HEK293 (cell line): Measurements from ENCODE around the gene PRR35.

Experiments used
- CTCF ChIA-PET: fragments of 350-600 bp; formaldehyde crosslinking; extraction: SDS; loops from one replicate; lab custom pipeline; 2021; ENCODE audit warnings: antibody characterized with exemption; lab: Yijun Ruan, JAX
- POLR2A ChIA-PET: fragments of 300-600 bp; formaldehyde crosslinking; extraction: SDS; loops from one replicate; lab custom pipeline; 2020; ENCODE audit warnings: antibody characterized with exemption, inconsistent platforms; lab: Yijun Ruan, JAX
- H3K27ac ChIP-seq: fragments of 200-500 bp; sonication (Bioruptor generic); 2 replicates; pipeline ENCODE4 v1.5.1; 2014; ENCODE audit warnings: low read depth, low read length, control low read depth, inconsistent platforms; ENCODE audit errors: extremely low read depth
- H3K36me3 ChIP-seq, 2 experiments: fragments of 200-500 bp in 1 of 2; sonication (Bioruptor generic) in 1 of 2; 1 replicate in 1 of 2; 2 replicates in 1 of 2; pipeline ENCODE4 v1.5.1; 2014 to 2017; ENCODE audit warnings: inconsistent platforms in 2 of 2, low read length in 2 of 2; ENCODE audit not compliant: control insufficient read depth in 2 of 2, insufficient read depth in 1 of 2
- H3K4me1 ChIP-seq: fragments of 200-500 bp; sonication (Bioruptor generic); 2 replicates; pipeline ENCODE4 v1.5.1; 2014; ENCODE audit warnings: mild to moderate bottlenecking, low read length, inconsistent platforms; ENCODE audit not compliant: control insufficient read depth, insufficient read depth
- H3K4me3 ChIP-seq: 2 replicates; pipeline ENCODE4 v1.5.1; 2011; ENCODE audit warnings: low read depth, mild to moderate bottlenecking, control low read depth, low read length, moderate library complexity
- H3K9me3 ChIP-seq: fragments of 200-500 bp; sonication (Bioruptor generic); 2 replicates; pipeline ENCODE4 v1.5.1; 2014; ENCODE audit warnings: low read depth, low read length, inconsistent platforms; ENCODE audit not compliant: control insufficient read depth, insufficient read depth
- GLIS1 ChIP-seq: fragments of 450-650 bp; formaldehyde crosslinking; IDR thresholded peaks from 2 replicates; pipeline ENCODE4 v1.5.1; 2016; ENCODE audit warnings: missing biosample characterization, missing genetic modification characterization
- KLF9 ChIP-seq: fragments of 450-650 bp; formaldehyde crosslinking; IDR thresholded peaks from 2 replicates; pipeline ENCODE4 v1.5.1; 2016; ENCODE audit warnings: missing biosample characterization, missing genetic modification characterization, low read depth
- ZBTB17 ChIP-seq: fragments of 450-650 bp; formaldehyde crosslinking; IDR thresholded peaks from 2 replicates; pipeline ENCODE4 v1.5.1; 2016; ENCODE audit warnings: missing biosample characterization, missing genetic modification characterization
- ZFP37 ChIP-seq: fragments of 450-650 bp; formaldehyde crosslinking; IDR thresholded peaks from 2 replicates; pipeline ENCODE4 v1.5.1; 2016; ENCODE audit warnings: missing biosample characterization, missing genetic modification characterization
- ZNF239 ChIP-seq: fragments of 450-650 bp; formaldehyde crosslinking; IDR thresholded peaks from 2 replicates; pipeline ENCODE4 v1.5.1; 2016; ENCODE audit warnings: missing biosample characterization, missing genetic modification characterization
- ZNF37A ChIP-seq: fragments of 450-650 bp; IDR thresholded peaks from 2 replicates; pipeline ENCODE4 v1.5.1; 2018; ENCODE audit warnings: missing biosample characterization, missing genetic modification characterization
- ZNF48 ChIP-seq: fragments of 450-650 bp; formaldehyde crosslinking; IDR thresholded peaks from 2 replicates; pipeline ENCODE4 v1.5.1; 2016; ENCODE audit warnings: missing biosample characterization, missing genetic modification characterization
- ZNF510 ChIP-seq: fragments of 450-650 bp; formaldehyde crosslinking; IDR thresholded peaks from 2 replicates; pipeline ENCODE4 v1.5.1; 2018; ENCODE audit warnings: mild to moderate bottlenecking, missing genetic modification characterization, missing biosample characterization; ENCODE audit not compliant: insufficient replicate concordance
- ZNF544 ChIP-seq: fragments of 450-650 bp; formaldehyde crosslinking; IDR thresholded peaks from 2 replicates; pipeline ENCODE4 v1.5.0; 2017; ENCODE audit warnings: missing biosample characterization, missing genetic modification characterization
- ZNF549 ChIP-seq: fragments of 450-650 bp; IDR thresholded peaks from 2 replicates; pipeline ENCODE4 v1.5.1; 2018; ENCODE audit warnings: missing biosample characterization, missing genetic modification characterization, mild to moderate bottlenecking, inconsistent platforms, moderate library complexity
- ZNF768 ChIP-seq: fragments of 450-650 bp; formaldehyde crosslinking; IDR thresholded peaks from 2 replicates; pipeline ENCODE4 v1.5.1; 2018; ENCODE audit warnings: missing biosample characterization, mild to moderate bottlenecking, missing genetic modification characterization
- ZNF776 ChIP-seq: fragments of 450-650 bp; formaldehyde crosslinking; IDR thresholded peaks from 2 replicates; pipeline ENCODE4 v1.5.0; 2017; ENCODE audit warnings: missing biosample characterization, missing genetic modification characterization, borderline replicate concordance
- TF ChIP-seq, protein P1 (sequence below): fragments of 450-650 bp; formaldehyde crosslinking; IDR thresholded peaks from 2 replicates; pipeline ENCODE4 v1.5.1; 2016; ENCODE audit warnings: missing biosample characterization, missing genetic modification characterization
- TF ChIP-seq, protein P2 (sequence below): fragments of 450-650 bp; IDR thresholded peaks from 2 replicates; pipeline ENCODE4 v1.5.1; 2018; ENCODE audit warnings: missing biosample characterization, mild to moderate bottlenecking, missing genetic modification characterization
- TF ChIP-seq, protein P3 (sequence below): IDR thresholded peaks from 2 replicates; pipeline ENCODE4 v1.6.1; 2011; ENCODE audit warnings: mild to moderate bottlenecking, low read depth, low read length, borderline replicate concordance
- TF ChIP-seq, protein P4 (sequence below): fragments of 450-650 bp; IDR thresholded peaks from 2 replicates; pipeline ENCODE4 v1.5.1; 2018; ENCODE audit warnings: missing biosample characterization, missing genetic modification characterization
- TF ChIP-seq, protein P5 (sequence below): fragments of 450-650 bp; formaldehyde crosslinking; IDR thresholded peaks from 2 replicates; pipeline ENCODE4 v1.5.1; 2016; ENCODE audit warnings: missing biosample characterization, missing genetic modification characterization

Gene PRR35

DNA sequence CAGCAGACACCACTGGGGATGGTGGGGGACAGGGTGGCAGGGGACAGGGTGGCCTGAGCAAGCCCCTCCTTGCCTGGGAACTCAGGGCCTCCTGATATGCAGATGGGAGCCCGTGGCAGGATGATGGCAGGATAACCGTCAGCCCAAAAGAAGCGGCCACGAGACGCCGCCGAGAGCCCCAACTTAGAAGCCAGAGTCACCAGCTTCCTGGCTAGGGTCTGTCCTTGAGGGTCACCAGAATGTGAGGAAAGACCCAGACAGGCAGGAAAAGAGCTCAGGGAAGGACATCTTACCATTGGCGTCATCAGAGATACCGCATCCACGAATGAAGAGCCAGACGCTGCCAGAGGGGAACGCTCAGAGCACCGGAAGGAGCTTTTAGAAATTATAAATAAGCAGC is 49.1 kb downstream of the PRR35 start (continued):
- no peak for TF ChIP-seq ZNF776 (tag by site-specific recombination)
- TF ChIP-seq KLF9 (tag by site-specific recombination): no peak
- no peak for TF ChIP-seq ZNF48
- TF ChIP-seq ZNF37A (tag by site-specific recombination): no peak
- no peak for TF ChIP-seq ZNF510 (tag by site-specific recombination)
- TF ChIP-seq, protein P1, sequence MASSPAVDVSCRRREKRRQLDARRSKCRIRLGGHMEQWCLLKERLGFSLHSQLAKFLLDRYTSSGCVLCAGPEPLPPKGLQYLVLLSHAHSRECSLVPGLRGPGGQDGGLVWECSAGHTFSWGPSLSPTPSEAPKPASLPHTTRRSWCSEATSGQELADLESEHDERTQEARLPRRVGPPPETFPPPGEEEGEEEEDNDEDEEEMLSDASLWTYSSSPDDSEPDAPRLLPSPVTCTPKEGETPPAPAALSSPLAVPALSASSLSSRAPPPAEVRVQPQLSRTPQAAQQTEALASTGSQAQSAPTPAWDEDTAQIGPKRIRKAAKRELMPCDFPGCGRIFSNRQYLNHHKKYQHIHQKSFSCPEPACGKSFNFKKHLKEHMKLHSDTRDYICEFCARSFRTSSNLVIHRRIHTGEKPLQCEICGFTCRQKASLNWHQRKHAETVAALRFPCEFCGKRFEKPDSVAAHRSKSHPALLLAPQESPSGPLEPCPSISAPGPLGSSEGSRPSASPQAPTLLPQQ (tag by site-specific recombination): no peak
- TF ChIP-seq, protein P2, sequence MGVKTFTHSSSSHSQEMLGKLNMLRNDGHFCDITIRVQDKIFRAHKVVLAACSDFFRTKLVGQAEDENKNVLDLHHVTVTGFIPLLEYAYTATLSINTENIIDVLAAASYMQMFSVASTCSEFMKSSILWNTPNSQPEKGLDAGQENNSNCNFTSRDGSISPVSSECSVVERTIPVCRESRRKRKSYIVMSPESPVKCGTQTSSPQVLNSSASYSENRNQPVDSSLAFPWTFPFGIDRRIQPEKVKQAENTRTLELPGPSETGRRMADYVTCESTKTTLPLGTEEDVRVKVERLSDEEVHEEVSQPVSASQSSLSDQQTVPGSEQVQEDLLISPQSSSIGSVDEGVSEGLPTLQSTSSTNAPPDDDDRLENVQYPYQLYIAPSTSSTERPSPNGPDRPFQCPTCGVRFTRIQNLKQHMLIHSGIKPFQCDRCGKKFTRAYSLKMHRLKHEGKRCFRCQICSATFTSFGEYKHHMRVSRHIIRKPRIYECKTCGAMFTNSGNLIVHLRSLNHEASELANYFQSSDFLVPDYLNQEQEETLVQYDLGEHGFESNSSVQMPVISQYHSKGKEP (tag by site-specific recombination): no peak

DNA sequence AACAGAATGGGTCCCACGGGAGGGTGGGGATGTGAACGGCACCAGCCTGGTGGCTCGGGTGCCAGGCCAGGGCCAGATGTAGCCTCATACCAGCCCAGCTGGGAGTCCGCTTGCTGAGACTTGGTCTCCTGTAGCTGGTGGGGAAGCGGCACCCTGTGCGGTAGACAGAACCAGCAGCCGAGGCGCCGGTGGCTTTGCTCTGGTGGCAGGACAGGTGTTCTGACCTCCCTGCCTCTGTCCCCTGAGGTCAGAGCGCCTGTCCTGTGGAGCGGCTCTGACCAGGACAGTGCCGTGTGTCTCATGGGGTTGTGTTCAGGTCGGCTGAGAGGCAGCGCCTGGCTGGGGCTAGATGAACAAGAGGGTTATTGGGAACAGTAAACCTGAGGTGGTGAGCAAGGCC is 49.8 kb downstream of the PRR35 start:
- Histone ChIP-seq H3K9me3 (no peaks in the 10 kb centered on the region), H3K27ac (no peak overlapping the region), H3K4me3 (no peak overlapping the region), H3K36me3 (peaks cover 0 to 3% of the 10 kb centered on the region in 2 experiments; a peak in 1 of 3 replicates), H3K4me1 (no peaks in the 10 kb centered on the region)
- ChIA-PET POLR2A (no interaction called here), CTCF (interaction anchor here (0.9 to 2.0 kb wide), 3 partner anchors 9 to 33 kb away, joined by 4 to 8 read pairs (median 4); no protein-coding TSS in a partner anchor)
- TF ChIP-seq ZNF549 (tag by site-specific recombination) (no peak), ZBTB17 (no peak), ZNF768 (tag by site-specific recombination) (no peak), ZFP37 (tag by site-specific recombination) (no peak), ZNF544 (no peak), GLIS1 (tag by site-specific recombination) (no peak), ZNF239 (tag by site-specific recombination) (no peak)
- TF ChIP-seq, protein P3, sequence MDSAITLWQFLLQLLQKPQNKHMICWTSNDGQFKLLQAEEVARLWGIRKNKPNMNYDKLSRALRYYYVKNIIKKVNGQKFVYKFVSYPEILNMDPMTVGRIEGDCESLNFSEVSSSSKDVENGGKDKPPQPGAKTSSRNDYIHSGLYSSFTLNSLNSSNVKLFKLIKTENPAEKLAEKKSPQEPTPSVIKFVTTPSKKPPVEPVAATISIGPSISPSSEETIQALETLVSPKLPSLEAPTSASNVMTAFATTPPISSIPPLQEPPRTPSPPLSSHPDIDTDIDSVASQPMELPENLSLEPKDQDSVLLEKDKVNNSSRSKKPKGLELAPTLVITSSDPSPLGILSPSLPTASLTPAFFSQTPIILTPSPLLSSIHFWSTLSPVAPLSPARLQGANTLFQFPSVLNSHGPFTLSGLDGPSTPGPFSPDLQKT: no peak
- TF ChIP-seq, protein P4, sequence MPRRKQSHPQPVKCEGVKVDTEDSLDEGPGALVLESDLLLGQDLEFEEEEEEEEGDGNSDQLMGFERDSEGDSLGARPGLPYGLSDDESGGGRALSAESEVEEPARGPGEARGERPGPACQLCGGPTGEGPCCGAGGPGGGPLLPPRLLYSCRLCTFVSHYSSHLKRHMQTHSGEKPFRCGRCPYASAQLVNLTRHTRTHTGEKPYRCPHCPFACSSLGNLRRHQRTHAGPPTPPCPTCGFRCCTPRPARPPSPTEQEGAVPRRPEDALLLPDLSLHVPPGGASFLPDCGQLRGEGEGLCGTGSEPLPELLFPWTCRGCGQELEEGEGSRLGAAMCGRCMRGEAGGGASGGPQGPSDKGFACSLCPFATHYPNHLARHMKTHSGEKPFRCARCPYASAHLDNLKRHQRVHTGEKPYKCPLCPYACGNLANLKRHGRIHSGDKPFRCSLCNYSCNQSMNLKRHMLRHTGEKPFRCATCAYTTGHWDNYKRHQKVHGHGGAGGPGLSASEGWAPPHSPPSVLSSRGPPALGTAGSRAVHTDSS (tag by site-specific recombination): no peak
- TF ChIP-seq, protein P5, sequence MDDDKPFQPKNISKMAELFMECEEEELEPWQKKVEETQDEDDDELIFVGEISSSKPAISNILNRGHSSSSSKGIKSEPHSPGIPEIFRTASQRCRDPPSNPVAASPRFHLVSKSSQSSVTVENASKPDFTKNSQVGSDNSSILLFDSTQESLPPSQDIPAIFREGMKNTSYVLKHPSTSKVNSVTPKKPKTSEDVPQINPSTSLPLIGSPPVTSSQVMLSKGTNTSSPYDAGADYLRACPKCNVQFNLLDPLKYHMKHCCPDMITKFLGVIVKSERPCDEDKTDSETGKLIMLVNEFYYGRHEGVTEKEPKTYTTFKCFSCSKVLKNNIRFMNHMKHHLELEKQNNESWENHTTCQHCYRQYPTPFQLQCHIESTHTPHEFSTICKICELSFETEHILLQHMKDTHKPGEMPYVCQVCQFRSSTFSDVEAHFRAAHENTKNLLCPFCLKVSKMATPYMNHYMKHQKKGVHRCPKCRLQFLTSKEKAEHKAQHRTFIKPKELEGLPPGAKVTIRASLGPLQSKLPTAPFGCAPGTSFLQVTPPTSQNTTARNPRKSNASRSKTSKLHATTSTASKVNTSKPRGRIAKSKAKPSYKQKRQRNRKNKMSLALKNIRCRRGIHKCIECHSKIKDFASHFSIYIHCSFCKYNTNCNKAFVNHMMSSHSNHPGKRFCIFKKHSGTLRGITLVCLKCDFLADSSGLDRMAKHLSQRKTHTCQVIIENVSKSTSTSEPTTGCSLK (tag by site-specific recombination): no peak
